H9 (cell line): Measurements from ENCODE around the gene COP1. TPM values are rescaled to one million over a fixed set of nuclear protein-coding genes. Genes with fewer than 3 reads are reported as not detected.

Source experiments
- DNase-seq: peaks from one replicate; pipeline ENCODE4 v3.0.0-alpha.2; 2017
- H2AFZ ChIP-seq: one replicate; pipeline ENCODE4 v1.6.1; 2013; ENCODE audit warnings: mild to moderate bottlenecking, low read length, control low read depth, moderate library complexity
- H2AK5ac ChIP-seq: 2 replicates; pipeline ENCODE4 v1.6.1; 2013; ENCODE audit warnings: low read length, control low read depth, mixed read lengths; ENCODE audit not compliant: insufficient read length
- H2BK120ac ChIP-seq: one replicate; pipeline ENCODE4 v1.6.1; 2013; ENCODE audit warnings: low read depth, mild to moderate bottlenecking, low read length, control low read depth, inconsistent platforms; ENCODE audit not compliant: poor library complexity, severe bottlenecking
- H2BK12ac ChIP-seq: 2 replicates; pipeline ENCODE4 v1.6.1; 2013; ENCODE audit warnings: low read length, control low read depth, mixed read lengths, low read depth; ENCODE audit not compliant: insufficient read length
- H2BK15ac ChIP-seq: 2 replicates; pipeline ENCODE4 v1.6.1; 2013; ENCODE audit warnings: low read depth, low read length, control low read depth
- H2BK20ac ChIP-seq: one replicate; pipeline ENCODE4 v1.6.1; 2013; ENCODE audit warnings: low read depth, mild to moderate bottlenecking, low read length, control low read depth, inconsistent platforms; ENCODE audit not compliant: poor library complexity, severe bottlenecking
- H2BK5ac ChIP-seq: 2 replicates; pipeline ENCODE4 v1.6.1; 2013; ENCODE audit warnings: low read length, control low read depth, mixed read lengths; ENCODE audit not compliant: insufficient read length
- H3K14ac ChIP-seq: 2 replicates; pipeline ENCODE4 v1.6.1; 2013; ENCODE audit warnings: low read length, control low read depth; ENCODE audit not compliant: insufficient read depth
- H3K18ac ChIP-seq: 2 replicates; pipeline ENCODE4 v1.6.1; 2013; ENCODE audit warnings: low read depth, mild to moderate bottlenecking, mixed read lengths, low read length, control low read depth; ENCODE audit not compliant: insufficient read length
- H3K23ac ChIP-seq: 2 replicates; pipeline ENCODE4 v1.6.1; 2013; ENCODE audit warnings: low read length, control low read depth, mixed read lengths, low read depth; ENCODE audit not compliant: insufficient read length
- H3K23me2 ChIP-seq: 2 replicates; pipeline ENCODE4 v1.6.1; 2013; ENCODE audit warnings: low read depth, mild to moderate bottlenecking, mixed read lengths, low read length, control low read depth; ENCODE audit not compliant: insufficient read length, poor library complexity, severe bottlenecking
- H3K27ac ChIP-seq: 2 replicates; pipeline ENCODE4 v1.5.1; 2013; ENCODE audit warnings: low read length, control low read depth, mixed read lengths, low read depth; ENCODE audit not compliant: insufficient read length
- H3K27me3 ChIP-seq: 2 replicates; pipeline ENCODE4 v1.6.1; 2013; ENCODE audit warnings: low read length, control low read depth, inconsistent platforms; ENCODE audit not compliant: insufficient read depth
- H3K4ac ChIP-seq: 2 replicates; pipeline ENCODE4 v1.6.1; 2013; ENCODE audit warnings: low read depth, mild to moderate bottlenecking, control low read depth, inconsistent platforms, low read length, moderate library complexity
- H3K4me1 ChIP-seq: 2 replicates; pipeline ENCODE4 v1.6.1; 2013; ENCODE audit warnings: low read length, control low read depth, inconsistent platforms; ENCODE audit not compliant: insufficient read depth
- H3K4me2 ChIP-seq: 2 replicates; pipeline ENCODE4 v1.6.1; 2013; ENCODE audit warnings: low read length, control low read depth, mixed read lengths; ENCODE audit not compliant: insufficient read length, insufficient read depth
- H3K56ac ChIP-seq: 2 replicates; pipeline ENCODE4 v1.6.1; 2013; ENCODE audit warnings: low read depth, mild to moderate bottlenecking, mixed read lengths, low read length, control low read depth; ENCODE audit not compliant: insufficient read length
- H3K79me1 ChIP-seq: 2 replicates; pipeline ENCODE4 v1.6.1; 2013; ENCODE audit warnings: low read depth, mild to moderate bottlenecking, moderate library complexity, low read length, control low read depth, inconsistent platforms; ENCODE audit not compliant: insufficient read depth, poor library complexity, severe bottlenecking
- H3K79me2 ChIP-seq: 2 replicates; pipeline ENCODE4 v1.6.1; 2013; ENCODE audit warnings: low read length, control low read depth, inconsistent platforms; ENCODE audit not compliant: insufficient read depth
- H3K9ac ChIP-seq: 2 replicates; pipeline ENCODE4 v1.6.1; 2013; ENCODE audit warnings: low read length, control low read depth, mixed read lengths; ENCODE audit not compliant: insufficient read length; ENCODE audit errors: extremely low read depth
- H3K9me3 ChIP-seq: one replicate; pipeline ENCODE4 v1.6.1; 2013; ENCODE audit warnings: low read depth, low read length, inconsistent platforms; ENCODE audit not compliant: control insufficient read depth
- H3T11ph ChIP-seq: one replicate; pipeline ENCODE4 v1.6.1; 2013; ENCODE audit warnings: mild to moderate bottlenecking, low read length, control low read depth, inconsistent platforms
- H4K20me1 ChIP-seq: one replicate; pipeline ENCODE4 v1.6.1; 2013; ENCODE audit not compliant: control insufficient read depth, insufficient read length, insufficient read depth
- H4K5ac ChIP-seq: 2 replicates; pipeline ENCODE4 v1.6.1; 2013; ENCODE audit warnings: low read depth, mild to moderate bottlenecking, mixed read lengths, low read length, control low read depth; ENCODE audit not compliant: insufficient read length
- H4K8ac ChIP-seq: replicated peaks from 2 replicates; pipeline ENCODE4 v1.6.1; 2013; ENCODE audit warnings: low read length, control low read depth, mixed read lengths, low read depth; ENCODE audit not compliant: insufficient read length
- H4K91ac ChIP-seq: 2 replicates; pipeline ENCODE4 v1.6.1; 2013; ENCODE audit warnings: low read depth, mild to moderate bottlenecking, moderate library complexity, mixed read lengths, low read length, control low read depth; ENCODE audit not compliant: insufficient read length
- H3K27ac Mint-ChIP-seq, 3 experiments: 2 replicates in 2 of 3; 3 replicates in 1 of 3; pipeline ENCODE4 v1.8.0; 2020 to 2021; ENCODE audit warnings: mixed read lengths in 3 of 3, mild to moderate bottlenecking in 1 of 3, moderate library complexity in 1 of 3
- H3K27me3 Mint-ChIP-seq: 2 replicates; pipeline ENCODE4 v1.8.0; 2021; ENCODE audit warnings: low read depth, mild to moderate bottlenecking, moderate library complexity, mixed read lengths
- H3K36me3 Mint-ChIP-seq, 3 experiments: 2 replicates in 2 of 3; 3 replicates in 1 of 3; pipeline ENCODE4 v1.8.0; 2020 to 2021; ENCODE audit warnings: low read depth in 3 of 3, mixed read lengths in 3 of 3; ENCODE audit not compliant: insufficient read depth in 1 of 3
- H3K4me1 Mint-ChIP-seq, 2 experiments: 2 replicates each; pipeline ENCODE4 v1.8.0; 2020; ENCODE audit warnings: mixed read lengths in 2 of 2
- H3K4me3 Mint-ChIP-seq, 2 experiments: 2 replicates in 1 of 2; 3 replicates in 1 of 2; pipeline ENCODE4 v1.8.0; 2020 to 2021; ENCODE audit warnings: mild to moderate bottlenecking in 2 of 2, mixed read lengths in 2 of 2, moderate library complexity in 1 of 2
- H3K9me3 Mint-ChIP-seq, 2 experiments: 2 replicates in 1 of 2; 3 replicates in 1 of 2; pipeline ENCODE4 v1.8.0; 2020; ENCODE audit warnings: mild to moderate bottlenecking in 2 of 2, mixed read lengths in 2 of 2, moderate library complexity in 1 of 2
- WGBS: extraction: QIAGEN DNeasy Blood & Tissue Kit; methylation state at CpG from one replicate; pipeline ENCODE4 v1.1.7; 2013; ENCODE audit warnings: missing lambda C conversion rate, low lambda C conversion rate, mixed read lengths; ENCODE audit not compliant: insufficient read length; ENCODE audit errors: extremely low coverage; 5-methylcytosine and 5-hydroxymethylcytosine counted together
- total RNA-seq: library from RNA; stranded (reverse); gene quantifications from 2 replicates; pipeline ENCODE4 v1.2.1, GENCODE V29; 2021
- TF ChIP-seq, protein P1 (sequence below): fragments of 200-600 bp; sonication (generic); conservative IDR thresholded peaks from 3 replicates; pipeline ENCODE4 v1.8.0; 2021; ENCODE audit warnings: antibody characterized with exemption, mild to moderate bottlenecking

Gene COP1
- total RNA-seq, 1 experiment from 2014 or later = 41.3 TPM

DNA sequence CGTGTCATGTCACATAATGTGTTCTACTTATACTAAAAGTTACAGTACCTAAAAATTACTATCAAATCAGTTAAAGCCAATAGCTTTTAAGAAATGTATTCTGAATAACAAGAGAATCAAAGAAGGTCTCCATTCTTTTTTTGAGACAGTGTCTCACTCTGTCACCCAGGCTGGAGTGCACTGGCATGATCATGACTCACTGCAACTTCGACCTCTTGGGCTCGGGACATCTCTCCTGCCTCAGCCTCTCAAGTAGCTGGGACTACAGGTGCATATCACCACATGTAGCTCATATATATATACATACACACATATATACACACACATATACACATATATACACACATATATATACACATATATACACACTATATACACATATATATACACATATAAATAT, 20.1 kb downstream of the COP1 start:
- Histone ChIP-seq H2BK5ac (no peak overlapping the region), H3K14ac (no peak overlapping the region), H4K5ac (no peak overlapping the region), H3K18ac (no peak overlapping the region), H3K4me1 (peaks cover 3% of the 10 kb centered on the region; the same call in 1 of the 2 replicates), H3K79me1 (peaks cover 5% of the 10 kb centered on the region), H3K4ac (no peak overlapping the region), H3K9me3 (no peaks in the 10 kb centered on the region), H3K23me2 (no peaks in the 10 kb centered on the region), H3T11ph (no peak overlapping the region), H2BK20ac (no peak overlapping the region), H3K4me2 (no peak overlapping the region), H2AK5ac (no peak overlapping the region), H2BK12ac (no peak overlapping the region), H2AFZ (no peak overlapping the region), H4K20me1 (no peaks in the 10 kb centered on the region), H3K27me3 (no peaks in the 10 kb centered on the region), H3K79me2 (peaks cover 11% of the 10 kb centered on the region), H2BK15ac (no peak overlapping the region), H4K8ac (no peak overlapping the region), H3K9ac (no peak overlapping the region), H3K23ac (no peak overlapping the region), H3K27ac (no peak overlapping the region), H2BK120ac (no peak overlapping the region), H3K56ac (no peak overlapping the region), H4K91ac (no peak overlapping the region)
- no peak for DNase-seq
- H3K36me3 Mint-ChIP-seq = peaks cover 0 to 10% (median 6%) of the 10 kb centered on the region in 3 experiments; a peak in 2 of 7 replicates
- peaks cover 40 to 44% of the 10 kb centered on the region in 2 experiments for H3K4me1 Mint-ChIP-seq
- H3K27ac Mint-ChIP-seq = no peak overlapping the region; a peak in 1 of 7 replicates
- no peaks in the 10 kb centered on the region for H3K9me3 Mint-ChIP-seq
- H3K27me3 Mint-ChIP-seq = no peaks in the 10 kb centered on the region
- WGBS = no CpG with 5 or more reads among the region's 3 CpGs
- TF ChIP-seq, protein P1, sequence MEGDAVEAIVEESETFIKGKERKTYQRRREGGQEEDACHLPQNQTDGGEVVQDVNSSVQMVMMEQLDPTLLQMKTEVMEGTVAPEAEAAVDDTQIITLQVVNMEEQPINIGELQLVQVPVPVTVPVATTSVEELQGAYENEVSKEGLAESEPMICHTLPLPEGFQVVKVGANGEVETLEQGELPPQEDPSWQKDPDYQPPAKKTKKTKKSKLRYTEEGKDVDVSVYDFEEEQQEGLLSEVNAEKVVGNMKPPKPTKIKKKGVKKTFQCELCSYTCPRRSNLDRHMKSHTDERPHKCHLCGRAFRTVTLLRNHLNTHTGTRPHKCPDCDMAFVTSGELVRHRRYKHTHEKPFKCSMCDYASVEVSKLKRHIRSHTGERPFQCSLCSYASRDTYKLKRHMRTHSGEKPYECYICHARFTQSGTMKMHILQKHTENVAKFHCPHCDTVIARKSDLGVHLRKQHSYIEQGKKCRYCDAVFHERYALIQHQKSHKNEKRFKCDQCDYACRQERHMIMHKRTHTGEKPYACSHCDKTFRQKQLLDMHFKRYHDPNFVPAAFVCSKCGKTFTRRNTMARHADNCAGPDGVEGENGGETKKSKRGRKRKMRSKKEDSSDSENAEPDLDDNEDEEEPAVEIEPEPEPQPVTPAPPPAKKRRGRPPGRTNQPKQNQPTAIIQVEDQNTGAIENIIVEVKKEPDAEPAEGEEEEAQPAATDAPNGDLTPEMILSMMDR = no peak
- no peak overlapping the region for H3K4me3 Mint-ChIP-seq
